ENCODE data around the gene FGFR2.

Gene FGFR2

DNA sequence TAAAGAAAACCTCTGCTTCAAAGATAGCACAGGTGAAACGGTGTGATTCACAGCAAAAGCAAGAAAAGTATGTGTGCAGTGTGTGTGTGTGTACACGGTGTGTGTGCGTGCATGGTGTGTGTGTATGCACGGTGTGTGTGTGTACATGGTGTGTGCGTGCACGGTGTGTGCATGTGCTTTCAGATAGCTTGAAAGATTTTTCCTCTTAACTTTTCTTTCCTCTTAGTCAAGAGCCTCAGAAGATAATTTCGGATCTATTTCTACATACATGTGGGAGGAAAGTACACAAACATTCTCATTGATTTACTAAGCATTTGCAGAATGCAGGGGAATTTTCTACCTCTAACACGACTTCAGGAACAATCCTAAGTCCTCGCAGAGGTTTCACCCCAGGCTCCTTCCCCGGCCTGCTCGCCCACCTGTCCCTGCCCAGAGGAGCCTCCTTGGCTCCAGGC is 2.9 kb downstream of the FGFR2 start:
- H3K27ac Mint-ChIP-seq = peak overlapping the region; percentile 86
- DNase-seq = no peak

DNA sequence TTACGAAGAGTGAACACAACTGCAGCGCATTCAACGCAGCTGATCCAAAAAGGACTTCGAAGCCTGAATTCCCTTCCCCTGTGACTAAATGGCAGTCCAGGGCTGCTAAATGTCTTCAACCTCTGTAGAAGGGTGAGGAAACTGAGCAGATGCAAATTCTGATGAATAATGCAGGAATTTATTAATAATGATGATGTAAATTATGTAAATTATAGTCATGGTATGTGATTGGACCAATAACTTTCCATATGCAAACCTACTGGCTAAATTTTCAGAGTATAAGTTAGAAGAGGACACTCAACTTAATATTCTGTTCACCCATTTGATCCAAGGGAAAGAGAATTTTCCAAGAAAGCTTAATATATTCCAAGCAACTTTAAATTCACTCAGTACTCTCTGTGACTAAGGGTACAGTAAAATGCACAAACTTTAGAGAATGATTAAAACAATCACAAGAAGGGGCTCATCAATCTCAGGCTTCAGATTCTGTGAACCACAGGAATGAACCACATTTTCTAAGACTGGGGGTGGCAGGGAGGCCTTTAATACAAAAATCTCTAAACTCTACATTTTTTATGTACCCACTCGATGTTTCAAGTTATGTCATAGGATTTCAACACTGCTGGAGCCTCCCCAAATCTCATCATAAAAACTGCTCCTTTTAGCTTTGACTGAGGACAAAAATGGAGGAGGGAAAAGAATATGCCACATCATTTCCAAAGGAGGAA is 3.5 kb downstream of the FGFR2 start:
- Mint-ChIP-seq H3K36me3 (ENCODE audit: low read depth) (peaks cover 40% of the 10 kb centered on the region), H3K27ac (no peak overlapping the region), H3K27me3 (ENCODE audit: low read depth, poor library complexity) (peaks cover 22% of the 10 kb centered on the region), H3K9me3 (peaks cover 4% of the 10 kb centered on the region), H3K4me3 (peak overlapping the region; percentile 97), H3K4me1 (peaks cover 78% of the 10 kb centered on the region)
- TF ChIP-seq, protein P1, sequence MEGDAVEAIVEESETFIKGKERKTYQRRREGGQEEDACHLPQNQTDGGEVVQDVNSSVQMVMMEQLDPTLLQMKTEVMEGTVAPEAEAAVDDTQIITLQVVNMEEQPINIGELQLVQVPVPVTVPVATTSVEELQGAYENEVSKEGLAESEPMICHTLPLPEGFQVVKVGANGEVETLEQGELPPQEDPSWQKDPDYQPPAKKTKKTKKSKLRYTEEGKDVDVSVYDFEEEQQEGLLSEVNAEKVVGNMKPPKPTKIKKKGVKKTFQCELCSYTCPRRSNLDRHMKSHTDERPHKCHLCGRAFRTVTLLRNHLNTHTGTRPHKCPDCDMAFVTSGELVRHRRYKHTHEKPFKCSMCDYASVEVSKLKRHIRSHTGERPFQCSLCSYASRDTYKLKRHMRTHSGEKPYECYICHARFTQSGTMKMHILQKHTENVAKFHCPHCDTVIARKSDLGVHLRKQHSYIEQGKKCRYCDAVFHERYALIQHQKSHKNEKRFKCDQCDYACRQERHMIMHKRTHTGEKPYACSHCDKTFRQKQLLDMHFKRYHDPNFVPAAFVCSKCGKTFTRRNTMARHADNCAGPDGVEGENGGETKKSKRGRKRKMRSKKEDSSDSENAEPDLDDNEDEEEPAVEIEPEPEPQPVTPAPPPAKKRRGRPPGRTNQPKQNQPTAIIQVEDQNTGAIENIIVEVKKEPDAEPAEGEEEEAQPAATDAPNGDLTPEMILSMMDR (IDR thresholded peaks at IDR 0.05) = no peak
- DNase-seq = no peak

More for the DNA sequence above, 2.9 kb downstream of the FGFR2 start:
- TF ChIP-seq, protein P1 (IDR thresholded peaks at IDR 0.05) = no peak
- H3K36me3 Mint-ChIP-seq (ENCODE audit: low read depth) = peaks cover 37% of the 10 kb centered on the region
- peaks cover 4% of the 10 kb centered on the region for H3K9me3 Mint-ChIP-seq
- peak overlapping the region; percentile 97 for H3K4me3 Mint-ChIP-seq
- peaks cover 78% of the 10 kb centered on the region for H3K4me1 Mint-ChIP-seq
- peaks cover 28% of the 10 kb centered on the region for H3K27me3 Mint-ChIP-seq (ENCODE audit: low read depth, poor library complexity)

DNA sequence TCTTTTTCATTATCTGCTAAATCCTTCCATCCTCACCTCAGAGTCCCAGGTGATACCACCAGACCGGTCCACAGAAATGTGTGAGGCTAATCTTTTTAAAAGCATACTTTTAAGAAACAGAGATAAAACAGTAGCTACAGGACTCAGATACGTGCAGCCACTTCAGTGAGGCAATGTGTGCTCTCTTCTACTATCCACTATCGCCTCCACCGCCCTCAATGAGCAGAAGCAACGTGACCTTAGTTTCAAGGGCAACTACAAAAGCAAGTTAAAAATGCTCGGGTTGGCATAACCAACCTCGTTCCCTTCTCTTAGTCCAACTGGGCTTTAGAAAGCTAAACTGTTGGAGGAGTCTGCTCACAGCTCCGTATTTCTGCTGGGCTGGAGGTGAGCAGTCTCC is 4.2 kb downstream of the FGFR2 start:
- Mint-ChIP-seq H3K9me3 (peaks cover 4% of the 10 kb centered on the region), H3K27me3 (ENCODE audit: low read depth, poor library complexity) (peaks cover 20% of the 10 kb centered on the region), H3K27ac (no peak overlapping the region), H3K4me3 (peak overlapping the region; percentile 28), H3K36me3 (ENCODE audit: low read depth) (peaks cover 47% of the 10 kb centered on the region), H3K4me1 (peaks cover 74% of the 10 kb centered on the region)
- no peak for DNase-seq
- TF ChIP-seq, protein P1 (IDR thresholded peaks at IDR 0.05) = no peak

DNA sequence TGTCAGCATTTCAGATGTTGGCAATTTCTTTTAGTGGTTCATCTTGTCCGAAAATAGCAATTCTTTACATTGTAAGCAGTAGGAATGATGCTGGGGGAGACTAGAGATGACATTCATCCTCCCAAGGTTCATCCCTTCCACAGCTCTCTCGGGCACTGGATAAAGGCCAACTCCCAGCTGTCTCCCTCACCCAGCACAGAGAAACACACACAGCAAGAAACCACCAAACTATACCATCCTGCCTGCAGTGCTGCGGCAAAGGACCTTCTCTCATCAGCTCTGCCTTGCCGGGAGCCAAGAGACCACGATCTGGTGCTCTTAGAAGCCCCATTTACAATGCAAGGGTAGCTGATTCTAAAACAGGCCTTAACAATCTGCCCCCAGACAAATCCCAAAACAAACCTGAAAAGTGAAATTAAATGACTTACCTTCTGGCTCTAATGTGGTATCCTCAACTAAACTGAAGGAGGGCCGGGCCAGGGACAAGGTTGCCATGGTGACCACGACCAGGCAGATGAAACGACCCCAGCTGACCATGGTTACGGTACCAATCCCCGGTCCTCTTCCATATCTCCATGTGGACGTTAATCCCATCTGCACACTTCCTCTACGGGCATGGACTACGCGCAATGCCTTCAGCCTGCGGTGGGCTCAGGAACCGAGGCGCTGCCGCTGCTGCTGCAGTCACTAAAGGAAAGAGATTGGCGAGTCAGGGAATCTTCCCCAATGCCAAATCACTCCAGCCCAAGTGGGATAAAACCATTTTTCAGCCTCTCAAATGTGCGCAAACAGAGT is 4.8 kb downstream of the FGFR2 start:
- peaks cover 70% of the 10 kb centered on the region for H3K4me1 Mint-ChIP-seq
- no peak for DNase-seq

DNA sequence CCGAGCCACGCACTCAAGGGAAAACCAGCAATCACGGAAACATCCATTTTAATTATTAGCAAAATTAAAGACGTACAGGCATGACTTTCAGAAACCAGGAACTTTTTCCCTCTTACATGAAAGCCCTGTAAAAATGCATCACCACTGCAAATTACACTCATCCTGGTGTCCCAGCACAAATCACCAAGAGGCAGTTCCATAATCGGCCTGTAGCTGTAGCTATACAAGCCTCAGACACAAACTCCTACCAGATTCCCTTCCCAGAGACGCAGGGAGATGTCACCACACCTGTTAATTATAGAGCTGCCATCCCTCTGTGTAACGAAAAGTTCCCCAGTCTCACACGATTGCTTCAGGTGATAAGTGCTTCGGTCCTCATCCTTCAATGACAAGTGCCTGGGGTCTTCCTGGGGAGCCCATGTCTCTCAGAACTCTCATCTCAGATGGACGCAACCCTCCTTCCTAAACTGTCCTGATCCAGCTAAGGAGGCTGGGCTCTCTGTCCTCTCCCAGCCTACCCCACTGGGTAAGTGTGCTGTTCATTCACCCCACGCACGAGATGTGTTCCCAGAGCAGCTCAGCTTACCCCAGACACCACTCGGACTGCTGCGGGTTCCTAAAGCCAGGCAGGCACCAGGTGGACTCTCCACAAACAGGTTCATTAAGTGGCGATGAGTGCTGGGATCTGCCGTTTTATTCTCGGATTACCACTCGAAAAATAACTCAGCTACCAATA is 5.9 kb downstream of the FGFR2 start:
- DNase-seq = no peak
- peaks cover 65% of the 10 kb centered on the region for H3K36me3 Mint-ChIP-seq (ENCODE audit: low read depth)
- peak overlapping the region; percentile 48 for H3K4me3 Mint-ChIP-seq
- peaks cover 20% of the 10 kb centered on the region for H3K27me3 Mint-ChIP-seq (ENCODE audit: low read depth, poor library complexity)
- no peak overlapping the region for H3K27ac Mint-ChIP-seq
- peaks cover 69% of the 10 kb centered on the region for H3K4me1 Mint-ChIP-seq
- TF ChIP-seq, protein P1 (IDR thresholded peaks at IDR 0.05) = no peak
- H3K9me3 Mint-ChIP-seq = peaks cover 21% of the 10 kb centered on the region

More for the DNA sequence above, 4.8 kb downstream of the FGFR2 start:
- Mint-ChIP-seq H3K27me3 (ENCODE audit: low read depth, poor library complexity) (peaks cover 20% of the 10 kb centered on the region), H3K36me3 (ENCODE audit: low read depth) (peaks cover 53% of the 10 kb centered on the region), H3K9me3 (peaks cover 9% of the 10 kb centered on the region), H3K4me3 (peak overlapping the region; percentile 29), H3K27ac (no peak overlapping the region)
- TF ChIP-seq, protein P1 (IDR thresholded peaks at IDR 0.05) = no peak

Measured in nephron progenitor cell (in vitro differentiated cells).